Stimulated activated naive CD8-positive, alpha-beta T cell treated with anti-CD3 and anti-CD28 coated beads, Interleukin-15, amount 100 ng/mL, for 72 hours (primary cell): ENCODE results near the gene PSTPIP1.

Source experiments
- ATAC-seq: fragments of 150-1000 bp; cut with Tn5 transposase; 2 replicates; pipeline ENCODE4 v1.10.0; 2021; ENCODE audit warnings: mild to moderate bottlenecking, moderate library complexity
- DNase-seq, 2 donors: peaks; one replicate each; pipeline ENCODE4 v3.0.0; 2021 to 2022
- H3K27ac Mint-ChIP-seq, 2 donors: one replicate each; pipeline ENCODE4 v1.8.0; 2022; ENCODE audit warnings: mild to moderate bottlenecking in 2 of 2, mixed read lengths in 2 of 2, moderate library complexity in 2 of 2
- H3K27me3 Mint-ChIP-seq: one replicate; pipeline ENCODE4 v1.8.0; 2022; ENCODE audit warnings: mixed read lengths
- H3K4me1 Mint-ChIP-seq: one replicate; pipeline ENCODE4 v1.8.0; 2022; ENCODE audit warnings: mild to moderate bottlenecking, mixed read lengths
- H3K4me3 Mint-ChIP-seq, 2 donors: one replicate each; pipeline ENCODE4 v1.8.0; 2022; ENCODE audit warnings: mild to moderate bottlenecking in 2 of 2, mixed read lengths in 2 of 2, moderate library complexity in 1 of 2
- H3K9me3 Mint-ChIP-seq, 2 donors: one replicate each; pipeline ENCODE4 v1.8.0; 2022; ENCODE audit warnings: mixed read lengths in 2 of 2

The PSTPIP1 gene

DNA sequence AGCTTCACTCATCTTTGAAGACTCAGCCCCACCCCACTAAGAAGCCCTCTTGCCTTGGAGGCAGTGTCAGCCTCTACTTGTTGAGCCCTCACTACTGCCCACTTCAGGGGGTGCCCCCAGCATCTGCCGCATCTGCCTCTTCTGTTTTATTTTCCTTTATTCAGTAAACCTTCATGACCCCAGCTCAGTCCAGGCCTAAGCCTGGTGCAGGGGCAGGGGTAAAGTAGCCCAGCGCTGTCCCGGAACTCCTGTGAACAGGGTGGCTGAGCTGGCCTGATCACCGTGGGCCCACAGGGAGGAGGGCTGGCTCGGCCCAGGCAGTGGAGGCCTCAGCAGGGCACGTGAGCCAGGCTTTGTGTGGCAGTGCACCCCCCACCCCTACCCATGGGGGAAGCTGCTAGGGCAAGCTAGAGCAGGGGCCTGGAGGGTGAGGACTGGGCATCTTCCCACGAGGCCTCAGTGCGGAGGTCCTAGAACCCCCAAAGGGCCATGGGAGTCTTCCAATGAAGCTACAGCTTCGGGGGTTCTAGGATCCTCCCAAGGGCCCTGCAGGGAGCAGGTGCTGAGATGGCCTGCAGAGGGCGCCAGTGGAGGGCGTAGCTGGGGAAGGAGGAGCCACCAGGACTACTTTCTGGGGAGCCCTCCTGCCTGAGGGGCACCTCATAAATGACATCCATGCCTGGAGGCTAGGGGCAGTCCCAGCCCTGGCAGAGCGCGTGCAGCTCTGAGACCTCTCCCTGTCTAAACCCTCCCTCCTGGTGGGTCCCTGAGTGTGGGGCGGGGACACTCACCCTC is 40.0 kb downstream of the PSTPIP1 start:
- peaks cover 0 to 8% of the 10 kb centered on the region in 2 donors for H3K9me3 Mint-ChIP-seq
- H3K27ac Mint-ChIP-seq: peak overlapping the region; percentile 69 to 91
- peak; percentile 12 for ATAC-seq
- H3K4me3 Mint-ChIP-seq: no peak overlapping the region
- H3K27me3 Mint-ChIP-seq: no peaks in the 10 kb centered on the region
- peak; percentile 44 to 45 for DNase-seq
- H3K4me1 Mint-ChIP-seq: peaks cover 49% of the 10 kb centered on the region

DNA sequence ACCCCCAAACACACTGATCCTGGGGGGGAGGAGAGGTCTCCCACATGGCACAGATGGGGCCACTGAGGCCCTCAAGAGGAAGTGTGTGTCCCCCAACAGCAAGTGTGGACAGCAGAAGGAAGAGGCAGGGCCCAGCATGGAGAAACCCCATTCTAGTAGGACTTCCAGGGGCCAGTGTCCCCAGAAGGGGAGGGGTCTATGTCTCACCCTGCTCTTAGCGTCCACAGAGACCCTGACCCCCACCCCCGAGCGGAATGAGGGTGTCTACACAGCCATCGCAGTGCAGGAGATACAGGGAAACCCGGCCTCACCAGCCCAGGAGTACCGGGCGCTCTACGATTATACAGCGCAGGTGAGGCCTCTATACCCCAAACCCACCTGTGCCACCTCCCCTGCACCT is 40.7 kb downstream of the PSTPIP1 start:
- Mint-ChIP-seq H3K4me3 (no peak overlapping the region), H3K9me3 (peaks cover 0 to 8% of the 10 kb centered on the region in 2 donors), H3K27ac (peak overlapping the region in 1 of 2 donors; percentile 71), H3K27me3 (no peaks in the 10 kb centered on the region), H3K4me1 (peaks cover 43% of the 10 kb centered on the region)
- peak in 1 of 2 donors; percentile 10 for DNase-seq
- ATAC-seq: no peak

DNA sequence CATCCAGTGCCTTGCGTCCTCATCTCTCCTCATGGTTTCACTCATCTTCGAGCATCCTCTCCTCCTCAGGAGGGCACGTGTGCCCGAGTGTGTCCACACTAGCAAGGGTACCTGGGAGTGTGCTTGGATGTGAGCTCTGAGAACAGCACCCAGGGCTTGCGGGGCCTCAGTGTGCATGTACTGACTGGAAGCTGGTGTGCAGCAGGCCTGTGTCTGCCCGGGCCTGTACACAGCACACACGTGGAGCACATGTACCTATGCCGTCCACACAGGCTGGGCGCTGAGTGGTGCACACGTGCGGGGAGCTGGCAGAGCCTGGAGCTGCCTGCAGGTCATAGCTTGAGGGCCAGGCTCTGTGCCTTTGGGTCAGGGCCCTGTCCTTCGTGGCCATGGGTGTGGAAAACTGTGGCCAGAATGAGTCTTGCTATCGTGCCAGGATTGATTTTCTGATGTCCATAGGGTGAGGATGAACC is 41.1 kb downstream of the PSTPIP1 start:
- peaks cover 0 to 8% of the 10 kb centered on the region in 2 donors for H3K9me3 Mint-ChIP-seq
- peak overlapping the region in 1 of 2 donors; percentile 94 for H3K27ac Mint-ChIP-seq
- H3K4me3 Mint-ChIP-seq: no peak overlapping the region
- H3K27me3 Mint-ChIP-seq: no peaks in the 10 kb centered on the region
- no peak for DNase-seq
- no peak for ATAC-seq
- H3K4me1 Mint-ChIP-seq: peaks cover 39% of the 10 kb centered on the region

DNA sequence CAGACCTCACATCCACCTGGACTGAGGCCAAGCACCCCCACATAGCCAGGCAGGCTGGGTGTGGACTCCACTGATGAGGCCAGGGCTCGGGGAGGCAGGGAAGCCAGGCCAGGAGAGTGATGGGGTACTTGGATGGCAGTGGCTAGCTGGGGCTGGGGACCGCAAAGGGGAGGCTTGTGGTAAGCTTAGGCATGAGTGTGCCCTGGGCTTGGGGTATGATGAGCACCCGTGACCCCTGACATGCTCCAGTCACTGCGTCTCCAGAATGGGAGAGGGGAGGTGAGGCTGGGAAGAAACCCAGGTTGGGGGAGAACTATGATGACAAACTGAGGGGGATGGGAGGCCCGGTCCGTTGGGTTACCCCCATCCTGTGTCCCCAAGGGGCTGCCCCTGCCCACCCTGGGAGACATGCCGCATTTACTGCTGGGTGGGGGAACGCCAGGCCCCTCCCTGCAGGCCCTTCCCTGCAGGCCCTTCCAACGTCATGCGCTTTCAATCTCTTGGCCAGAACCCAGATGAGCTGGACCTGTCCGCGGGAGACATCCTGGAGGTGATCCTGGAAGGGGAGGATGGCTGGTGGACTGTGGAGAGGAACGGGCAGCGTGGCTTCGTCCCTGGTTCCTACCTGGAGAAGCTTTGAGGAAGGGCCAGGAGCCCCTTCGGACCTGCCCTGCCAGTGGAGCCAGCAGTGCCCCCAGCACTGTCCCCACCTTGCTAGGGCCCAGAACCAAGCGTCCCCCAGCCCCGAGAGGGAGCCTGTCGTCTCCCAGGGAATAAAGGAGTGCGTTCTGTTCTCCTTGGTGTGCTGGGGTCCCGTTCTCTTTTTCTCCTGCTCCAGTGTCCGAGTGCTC is 41.8 kb downstream of the PSTPIP1 start:
- H3K27me3 Mint-ChIP-seq: no peaks in the 10 kb centered on the region
- DNase-seq (peak in 1 of 2 donors; percentile 11), ATAC-seq (no peak)
- peak overlapping the region; percentile 40 to 94 for H3K27ac Mint-ChIP-seq
- no peak overlapping the region for H3K4me3 Mint-ChIP-seq
- H3K4me1 Mint-ChIP-seq: peaks cover 32% of the 10 kb centered on the region
- H3K9me3 Mint-ChIP-seq: peaks cover 0 to 8% of the 10 kb centered on the region in 2 donors

DNA sequence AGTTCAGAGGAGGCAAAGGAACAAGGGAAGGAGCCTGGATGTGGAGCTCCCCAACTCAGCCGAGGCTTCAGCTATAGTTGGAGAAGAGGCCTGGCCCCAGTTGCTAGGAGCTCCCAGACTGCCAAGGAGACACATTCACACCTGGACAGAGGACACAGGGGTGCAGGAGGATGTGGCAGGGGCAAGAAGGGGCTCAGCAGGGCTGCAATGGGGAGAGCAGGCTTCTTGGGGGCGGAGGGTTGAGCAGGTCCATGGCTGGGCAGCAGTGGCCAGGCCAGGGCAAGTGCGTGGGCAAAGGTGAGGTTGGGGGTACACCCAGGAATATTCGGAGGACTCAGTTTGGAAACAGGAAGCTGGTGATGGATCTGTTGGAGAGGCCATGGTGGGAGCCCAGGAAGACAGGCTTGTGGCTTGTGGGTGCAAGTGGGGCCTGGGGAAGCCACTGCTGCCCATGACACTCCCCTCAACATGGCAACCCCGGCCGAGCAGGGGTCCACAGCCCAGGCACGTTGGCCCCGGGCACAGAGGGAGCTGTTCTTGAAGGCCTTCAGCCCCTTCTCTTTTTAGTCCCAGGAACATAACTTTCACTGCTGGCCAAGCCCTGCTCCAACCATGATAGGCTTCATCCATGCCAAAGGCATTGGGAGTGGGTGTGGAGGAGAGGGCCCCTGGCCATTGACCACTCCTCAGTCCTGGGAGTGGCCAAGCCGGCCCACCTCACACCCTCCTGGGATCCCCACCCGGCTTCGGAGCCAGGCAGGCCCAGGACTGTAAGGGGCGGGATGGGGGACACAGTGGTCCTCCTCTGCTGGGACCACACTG is 42.7 kb downstream of the PSTPIP1 start:
- peak overlapping the region in 1 of 2 donors; percentile 48 for H3K4me3 Mint-ChIP-seq
- no peak for DNase-seq
- no peaks in the 10 kb centered on the region for H3K27me3 Mint-ChIP-seq
- peaks cover 29% of the 10 kb centered on the region for H3K4me1 Mint-ChIP-seq
- no peak for ATAC-seq
- peaks cover 0 to 8% of the 10 kb centered on the region in 2 donors for H3K9me3 Mint-ChIP-seq
- peak overlapping the region; percentile 40 to 94 for H3K27ac Mint-ChIP-seq

DNA sequence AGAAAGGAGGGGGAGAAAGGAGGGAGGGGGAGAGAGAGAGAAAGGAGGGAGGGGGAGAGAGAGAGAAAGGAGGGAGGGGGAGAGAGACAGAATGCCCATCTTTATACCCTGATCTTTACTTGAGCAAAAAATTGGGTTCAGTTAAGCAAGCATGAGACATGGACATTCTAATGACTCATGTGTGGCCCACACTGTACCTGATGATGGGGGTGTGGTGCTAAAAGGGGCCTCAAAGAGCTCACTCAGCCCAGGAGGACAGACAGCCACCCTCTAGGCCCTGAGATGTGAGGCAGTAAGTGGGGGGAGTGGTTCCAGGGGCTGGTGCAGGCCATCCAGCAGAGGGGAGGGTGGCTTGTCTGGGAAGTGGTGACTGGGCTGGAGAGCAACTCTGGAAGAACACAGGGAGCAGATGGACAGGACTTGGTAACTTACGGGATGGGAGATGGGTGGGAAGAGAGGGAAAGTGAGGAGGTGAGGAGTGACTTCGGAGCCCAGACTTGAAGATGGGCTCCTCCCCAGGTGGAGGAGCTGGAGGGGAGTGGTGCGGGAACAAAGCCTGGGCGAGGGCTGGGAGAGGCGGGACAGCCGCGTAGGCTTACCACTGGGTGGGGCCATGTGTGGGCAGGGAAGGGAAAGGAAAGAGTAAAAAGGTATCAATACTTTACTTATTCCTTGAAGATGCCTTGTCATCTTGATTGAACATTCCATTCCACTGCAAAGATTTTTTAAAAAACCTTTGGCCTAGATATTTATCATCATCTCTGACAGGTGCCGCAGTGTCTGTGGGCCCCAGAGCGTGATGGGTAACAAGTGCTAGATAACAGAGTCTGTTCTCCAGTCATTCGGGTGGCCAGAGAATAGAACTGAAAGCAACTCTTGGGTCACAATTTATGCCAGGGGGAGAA is 43.6 kb downstream of the PSTPIP1 start:
- DNase-seq: peak in 1 of 2 donors; percentile 37
- H3K4me3 Mint-ChIP-seq: no peak overlapping the region
- H3K27me3 Mint-ChIP-seq: no peaks in the 10 kb centered on the region
- peaks cover 0 to 8% of the 10 kb centered on the region in 2 donors for H3K9me3 Mint-ChIP-seq
- peak; percentile 80 for ATAC-seq
- peaks cover 29% of the 10 kb centered on the region for H3K4me1 Mint-ChIP-seq
- no peak overlapping the region for H3K27ac Mint-ChIP-seq

DNA sequence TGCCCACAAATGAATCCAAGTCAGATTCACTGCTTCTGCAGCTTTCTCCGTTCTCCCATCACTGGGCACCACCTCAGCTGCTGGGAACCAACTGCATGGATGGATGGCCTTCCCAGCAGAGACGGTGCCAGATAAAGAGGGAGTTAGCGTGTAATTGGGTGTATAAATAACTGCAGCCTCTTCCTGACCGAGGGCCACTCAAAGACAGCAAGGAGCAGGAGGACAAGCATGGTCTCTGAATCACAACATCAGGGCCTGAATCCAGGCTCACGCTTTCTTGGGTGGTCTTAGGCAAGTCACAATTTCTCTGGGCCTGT is 44.2 kb downstream of the PSTPIP1 start:
- ATAC-seq (no peak), DNase-seq (no peak)
- H3K27me3 Mint-ChIP-seq: no peaks in the 10 kb centered on the region
- peaks cover 29% of the 10 kb centered on the region for H3K4me1 Mint-ChIP-seq
- peaks cover 0 to 8% of the 10 kb centered on the region in 2 donors for H3K9me3 Mint-ChIP-seq
- H3K4me3 Mint-ChIP-seq: no peak overlapping the region
- H3K27ac Mint-ChIP-seq: no peak overlapping the region

DNA sequence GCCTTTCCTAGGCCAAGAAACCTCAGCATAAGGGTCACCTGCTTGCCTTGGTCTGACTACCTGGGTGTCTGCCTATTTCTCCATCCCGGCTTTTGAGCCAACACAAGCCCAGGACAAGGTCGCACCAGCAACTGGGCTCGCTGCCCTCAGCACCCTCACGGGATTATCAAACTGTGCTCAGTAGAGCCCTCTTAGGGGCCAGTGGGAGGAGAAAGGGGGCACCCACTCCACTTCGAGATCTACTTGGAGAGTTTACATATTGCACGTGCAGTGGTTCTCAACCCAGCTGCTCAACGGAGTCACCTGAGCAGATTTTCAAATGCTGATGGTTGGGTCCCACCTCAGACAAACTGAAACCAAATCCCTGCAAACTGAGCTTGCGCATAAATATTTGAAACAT is 44.9 kb downstream of the PSTPIP1 start:
- Mint-ChIP-seq H3K27ac (no peak overlapping the region), H3K4me1 (peaks cover 24% of the 10 kb centered on the region), H3K27me3 (no peaks in the 10 kb centered on the region), H3K4me3 (no peak overlapping the region), H3K9me3 (peaks cover 0 to 8% of the 10 kb centered on the region in 2 donors)
- no peak for DNase-seq
- no peak for ATAC-seq

DNA sequence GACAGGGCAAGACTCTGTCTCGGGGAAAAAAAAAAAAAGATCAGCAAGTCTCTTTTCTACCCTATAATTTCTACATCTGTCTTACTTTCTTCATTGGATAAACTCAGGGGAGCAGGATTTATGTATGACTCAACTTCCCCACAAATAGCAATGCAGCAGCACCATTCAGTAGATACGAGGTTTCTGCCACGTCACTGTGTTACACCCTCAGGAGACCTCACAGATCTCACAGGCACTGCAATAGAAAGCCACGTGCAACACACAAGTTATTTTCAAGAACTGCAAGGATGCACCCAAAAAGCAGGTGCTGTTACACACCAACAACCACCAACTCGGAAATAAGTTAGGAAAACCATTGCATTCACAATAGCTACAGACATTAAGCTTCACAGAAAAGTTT is 45.7 kb downstream of the PSTPIP1 start:
- Mint-ChIP-seq H3K4me1 (peaks cover 30% of the 10 kb centered on the region), H3K27ac (peak overlapping the region in 1 of 2 donors; percentile 79), H3K27me3 (no peaks in the 10 kb centered on the region), H3K9me3 (peaks cover 0 to 8% of the 10 kb centered on the region in 2 donors), H3K4me3 (no peak overlapping the region)
- ATAC-seq (no peak), DNase-seq (no peak)

DNA sequence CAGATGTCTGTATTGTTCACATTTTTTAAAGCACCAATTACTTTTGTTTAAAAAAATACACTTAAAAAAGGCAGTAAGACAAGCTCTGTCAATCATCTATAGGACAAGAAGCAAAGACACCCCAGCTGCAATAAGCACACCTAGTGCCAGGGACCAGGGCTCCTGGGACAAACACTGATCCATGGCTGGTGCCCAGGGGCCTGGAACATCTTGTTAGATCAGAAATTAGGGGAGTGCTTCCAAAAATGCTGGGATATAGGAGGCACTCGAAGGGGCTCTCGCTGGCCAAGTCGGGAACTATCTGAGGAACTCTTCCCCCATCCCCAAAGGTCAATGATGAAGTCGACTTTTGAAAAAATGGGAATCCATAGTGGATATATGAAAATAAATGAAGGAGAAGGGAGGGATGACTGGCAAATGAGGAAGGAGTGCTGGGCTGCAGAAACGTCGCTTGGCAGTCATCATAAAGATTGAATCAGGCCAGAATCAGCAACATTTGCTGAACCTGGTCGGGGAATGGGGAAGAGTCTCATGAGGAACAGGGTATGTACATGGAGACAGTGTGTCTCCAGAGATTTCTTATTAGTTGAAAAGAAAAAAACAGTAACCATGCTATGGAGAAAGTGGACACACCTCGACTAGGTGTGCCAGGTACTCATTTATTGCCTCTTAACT is 47.5 kb downstream of the PSTPIP1 start:
- Mint-ChIP-seq H3K4me1 (peaks cover 15% of the 10 kb centered on the region), H3K27ac (peak overlapping the region in 1 of 2 donors; percentile 17), H3K9me3 (peaks cover 0 to 4% of the 10 kb centered on the region in 2 donors), H3K27me3 (no peaks in the 10 kb centered on the region), H3K4me3 (no peak overlapping the region)
- ATAC-seq (no peak), DNase-seq (no peak)

DNA sequence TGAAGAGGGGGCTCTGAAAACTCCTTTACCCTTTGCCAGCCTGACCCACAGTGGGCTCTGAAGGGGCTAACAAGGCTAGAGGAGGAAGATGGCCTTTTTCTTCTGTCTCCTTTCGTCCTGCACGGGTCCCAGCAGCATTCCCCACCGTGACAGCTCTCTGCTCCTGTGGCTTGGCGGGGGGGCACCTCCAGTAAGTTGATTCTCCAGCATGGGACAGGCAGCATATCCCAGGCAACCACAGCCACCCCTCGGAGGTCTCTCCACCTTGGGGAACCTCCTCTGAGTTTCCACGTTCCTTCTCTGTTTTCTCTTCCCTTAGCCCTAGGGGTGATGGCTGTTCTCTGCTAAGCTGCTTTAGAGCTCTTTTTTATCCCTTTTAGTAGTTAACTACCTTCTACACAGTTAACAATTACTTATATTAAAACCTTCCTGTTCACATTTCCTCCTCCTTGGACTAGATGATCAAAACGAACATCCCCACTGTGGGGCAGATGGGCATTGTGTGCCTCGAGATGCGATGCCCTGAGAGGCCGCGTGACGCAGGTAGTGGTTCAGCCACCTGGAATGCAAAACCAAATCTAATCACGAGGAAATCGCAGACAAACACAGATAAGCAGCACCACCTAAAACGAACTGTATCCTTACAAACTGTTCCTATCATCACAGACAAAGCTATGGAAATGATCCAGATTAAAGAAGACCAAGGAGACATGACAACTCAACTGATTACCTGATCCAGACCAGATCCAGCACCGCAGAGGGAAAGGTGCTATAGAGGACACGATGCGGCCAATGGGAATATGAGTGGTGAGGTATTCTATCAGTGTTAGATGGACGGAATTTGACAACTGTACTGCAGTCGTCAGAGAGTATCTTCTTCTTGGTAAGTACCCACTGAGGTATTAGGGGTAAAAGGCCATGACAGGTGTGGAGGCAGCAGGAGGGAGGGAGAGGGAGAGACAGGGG is 48.3 kb downstream of the PSTPIP1 start:
- Mint-ChIP-seq H3K4me3 (no peak overlapping the region), H3K4me1 (peaks cover 9% of the 10 kb centered on the region), H3K27me3 (no peaks in the 10 kb centered on the region), H3K27ac (peak overlapping the region in 1 of 2 donors; percentile 30), H3K9me3 (no peaks in the 10 kb centered on the region)
- DNase-seq (no peak), ATAC-seq (no peak)

DNA sequence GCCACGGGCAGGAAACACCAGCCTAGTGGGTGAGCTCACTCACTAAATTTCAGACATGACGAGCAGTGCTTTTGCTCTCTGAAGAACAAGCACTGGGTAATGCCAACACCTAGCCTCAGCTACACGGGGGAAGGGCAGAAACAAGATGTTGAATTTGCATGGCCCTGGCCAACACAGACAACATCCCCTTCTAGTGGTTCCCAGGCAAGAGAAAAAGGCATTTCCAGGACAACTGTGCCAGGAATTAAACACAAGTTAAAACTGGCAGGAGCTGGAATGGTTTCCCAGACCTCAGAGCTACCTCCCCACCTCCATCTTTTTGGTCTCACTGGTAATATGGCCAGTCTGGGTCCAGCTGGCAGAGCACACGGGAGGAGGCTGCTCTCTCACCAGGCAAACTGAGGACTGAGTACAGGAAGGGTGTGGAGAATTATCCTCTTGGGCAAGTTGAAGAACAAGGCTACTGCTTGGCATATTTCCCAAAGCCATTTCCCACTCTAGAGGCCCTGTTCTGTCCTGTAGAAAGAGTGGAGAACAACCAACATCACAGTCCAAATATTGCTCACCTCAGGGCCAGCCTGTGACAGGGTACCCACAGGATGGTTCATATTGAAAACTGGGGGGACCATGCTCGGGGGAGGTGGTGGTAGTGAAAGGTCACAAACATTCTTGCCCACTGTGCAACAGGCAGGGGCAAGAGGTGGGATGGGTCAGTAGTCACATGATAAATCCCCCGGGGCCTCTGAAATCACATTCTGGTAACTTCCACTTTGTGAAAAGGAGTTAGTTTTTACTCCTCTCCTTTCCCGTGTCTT is 49.5 kb downstream of the PSTPIP1 start:
- H3K9me3 Mint-ChIP-seq: no peaks in the 10 kb centered on the region
- DNase-seq (no peak), ATAC-seq (peak; percentile 24)
- peak overlapping the region in 1 of 2 donors; percentile 74 for H3K27ac Mint-ChIP-seq
- no peak overlapping the region for H3K4me3 Mint-ChIP-seq
- H3K27me3 Mint-ChIP-seq: no peaks in the 10 kb centered on the region
- peaks cover 9% of the 10 kb centered on the region for H3K4me1 Mint-ChIP-seq
